Hematopoietic multipotent progenitor cell treated with erythropoietin and hydrocortisone succinate and interleukin-3 and kit ligand, for 17 days (in vitro differentiated cells): ENCODE measurements around the gene PPFIA1.

ENCODE experiments used
- DNase-seq: peaks from one replicate; pipeline ENCODE4 v3.0.0-alpha.2; 2015; ENCODE audit warnings: low spot score

PPFIA1 gene

DNA sequence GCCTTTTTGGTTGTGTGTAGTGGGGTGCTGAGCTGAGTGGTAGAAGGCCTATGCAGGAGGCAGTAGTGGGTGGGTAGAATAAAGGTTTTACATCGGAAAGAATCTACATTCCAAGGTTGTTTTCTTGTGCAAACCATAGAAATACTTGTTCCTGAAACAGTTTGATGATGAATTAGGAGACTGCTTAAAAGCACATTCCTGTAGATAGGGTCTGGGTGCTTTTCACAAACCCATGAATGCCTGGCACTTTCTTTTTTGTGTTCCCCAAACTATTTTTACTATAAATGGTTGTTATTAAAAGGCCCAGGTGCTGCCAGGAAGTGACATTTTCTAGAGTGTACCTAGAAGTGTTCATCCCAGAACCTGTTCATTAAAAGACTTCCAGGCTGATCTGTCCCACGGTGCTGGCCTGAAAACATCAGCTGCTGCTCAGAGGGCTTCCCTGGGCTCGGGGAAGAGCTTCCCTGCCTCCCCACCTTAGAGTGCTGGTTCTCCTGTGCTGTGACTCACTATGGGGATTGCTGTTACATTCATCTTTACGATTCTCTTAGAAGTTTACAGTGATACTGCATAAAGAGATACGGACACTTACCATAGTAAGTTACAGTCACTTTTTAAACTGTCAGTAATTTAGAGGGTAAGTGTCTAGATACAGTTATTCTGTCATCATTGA lies 27.9 kb downstream of the PPFIA1 start:
- no peak for DNase-seq

DNA sequence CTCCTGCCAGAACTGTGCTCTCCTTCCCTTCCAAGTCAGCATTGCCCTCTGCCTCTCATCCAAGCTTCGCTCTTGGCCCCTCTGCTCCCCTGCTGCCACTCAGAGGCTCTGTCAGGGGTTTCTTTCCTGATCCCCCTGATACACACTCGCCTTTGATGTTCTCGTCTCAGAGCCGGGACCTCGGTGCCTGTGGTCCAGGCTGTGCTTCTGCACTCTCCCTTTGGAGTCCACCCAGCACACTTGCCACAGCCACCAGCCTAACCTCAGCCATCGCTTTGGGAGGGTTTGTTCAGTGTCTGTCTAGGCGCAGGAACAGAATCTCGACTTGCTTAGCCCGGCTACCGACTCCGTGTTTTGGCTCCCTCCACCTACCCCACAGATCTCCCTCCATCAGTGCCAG lies 29.1 kb downstream of the PPFIA1 start:
- DNase-seq, result no peak

DNA sequence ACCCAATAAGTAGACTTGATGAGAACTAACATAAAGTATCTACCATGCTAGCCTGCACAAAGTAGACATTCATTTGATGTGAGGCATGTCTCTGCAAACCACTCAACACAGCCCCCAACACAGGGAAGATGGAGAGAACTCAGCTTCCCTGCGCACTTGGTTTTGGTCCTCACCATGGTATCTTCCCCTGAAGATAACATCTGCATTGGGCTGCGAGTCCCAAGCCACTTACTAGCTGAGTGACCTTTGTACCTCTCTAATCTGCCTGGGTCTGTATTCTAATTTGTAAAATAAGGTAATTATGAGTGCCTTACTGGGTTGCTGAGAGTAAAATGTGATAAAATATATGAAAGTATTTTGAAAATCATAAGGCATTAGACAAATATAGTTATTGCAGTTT lies 30.7 kb downstream of the PPFIA1 start:
- DNase-seq, result no peak

DNA sequence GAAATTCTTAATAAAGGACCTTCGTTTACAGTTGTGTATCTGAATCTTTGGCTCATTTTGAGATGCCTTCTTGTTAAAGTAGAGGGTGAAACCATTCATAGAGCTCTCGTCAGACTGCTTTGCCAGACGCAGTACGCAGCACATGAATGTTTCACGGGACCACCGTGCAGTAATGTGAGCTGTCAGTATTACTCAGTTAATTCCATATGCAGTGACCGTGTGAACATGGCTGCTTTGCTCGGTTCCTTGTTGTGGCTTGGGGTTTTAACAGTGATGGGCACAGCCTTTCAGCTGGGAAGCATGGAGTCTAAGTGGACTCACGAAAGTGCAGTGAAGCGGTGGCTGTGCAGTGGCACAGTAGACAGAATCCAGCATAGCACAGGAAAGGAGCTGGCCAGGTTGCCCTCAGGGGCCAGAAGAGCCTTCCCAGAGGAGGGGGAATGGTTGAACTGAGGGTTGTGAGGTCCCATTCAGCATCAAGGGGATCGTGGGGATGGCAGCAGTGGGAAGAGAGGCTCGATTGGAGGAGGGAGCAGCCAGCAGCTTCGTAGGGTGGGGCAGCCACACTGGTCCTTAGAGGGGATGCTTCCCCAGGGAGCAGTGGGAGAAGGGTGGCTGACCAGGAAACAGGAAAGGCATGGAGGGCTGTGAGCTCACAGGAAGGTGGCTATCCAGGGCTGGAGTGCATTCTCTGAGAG lies 31.4 kb downstream of the PPFIA1 start:
- no peak for DNase-seq

DNA sequence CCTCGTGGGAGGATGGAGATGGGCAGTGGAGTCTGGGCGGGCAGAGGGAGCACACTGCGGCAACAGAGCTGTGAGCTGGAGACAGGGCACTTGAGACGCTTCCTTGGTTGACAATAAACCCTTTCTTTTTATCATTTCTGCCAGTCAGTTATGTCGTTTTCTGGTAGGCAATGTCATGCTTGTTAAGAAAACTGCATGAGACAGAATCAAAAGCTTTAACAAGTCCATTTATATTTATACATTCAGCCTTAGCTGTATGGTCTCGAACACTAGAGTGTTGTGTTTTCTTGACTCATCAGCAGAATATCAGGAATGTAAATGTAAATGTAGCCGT lies 31.9 kb downstream of the PPFIA1 start:
- DNase-seq, result no peak

DNA sequence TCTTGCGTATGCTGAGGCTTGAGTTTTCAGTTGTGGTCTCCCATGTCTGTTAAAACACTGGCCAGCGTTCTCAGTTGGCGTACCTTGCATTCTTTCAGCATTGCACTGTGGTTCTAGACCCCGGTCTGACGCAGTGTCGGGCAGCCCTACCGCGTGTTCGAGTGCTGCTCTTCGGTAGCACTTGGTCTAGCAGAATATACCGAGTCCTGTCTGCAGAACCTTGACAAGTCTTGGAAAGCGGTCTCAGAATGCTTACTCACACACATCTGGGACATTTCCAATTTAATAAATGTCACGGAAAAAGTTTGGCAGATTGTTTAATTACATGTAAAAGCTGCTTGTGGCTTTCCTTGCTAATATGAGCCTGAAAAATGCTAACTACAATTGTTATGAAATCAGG lies 32.6 kb downstream of the PPFIA1 start:
- DNase-seq, result no peak

DNA sequence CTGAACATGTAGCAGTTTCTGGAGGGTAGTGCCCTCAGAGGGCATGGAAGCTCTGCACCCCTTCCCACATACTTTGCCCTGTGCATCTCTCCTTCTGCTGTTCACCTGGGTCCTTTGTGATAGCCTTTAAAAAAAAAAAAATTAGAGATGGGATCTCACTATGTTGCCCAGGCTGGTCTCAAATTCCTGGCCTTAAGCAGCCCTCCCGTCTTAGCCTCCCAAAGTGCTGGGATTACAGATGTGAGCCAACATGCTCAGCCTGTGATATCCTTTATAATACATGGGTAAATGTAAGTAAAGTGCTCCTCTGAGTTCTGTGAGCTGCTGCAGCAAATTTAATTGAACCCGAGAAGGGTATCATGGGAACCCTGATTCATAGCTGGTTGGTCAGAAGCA lies 33.7 kb downstream of the PPFIA1 start:
- DNase-seq, result no peak

DNA sequence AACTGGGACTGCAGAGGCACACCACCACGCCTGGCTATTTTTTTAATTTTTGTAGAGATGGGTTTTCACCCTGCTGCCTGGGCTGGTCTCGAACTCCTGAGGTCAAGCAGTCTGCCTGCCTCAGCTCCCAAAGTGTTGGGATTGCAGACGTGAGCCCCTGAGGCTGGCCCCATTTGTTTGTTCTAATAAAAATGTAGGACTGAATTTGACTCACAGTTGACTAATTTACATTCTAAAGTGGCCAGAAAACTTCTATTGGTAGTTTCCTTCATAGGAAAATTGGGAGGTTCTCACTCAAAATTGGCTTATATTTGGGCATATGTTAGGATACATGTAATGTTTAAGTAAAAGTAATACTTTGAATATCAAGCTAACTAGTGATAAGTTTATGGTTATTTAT lies 35.0 kb downstream of the PPFIA1 start:
- no peak for DNase-seq

DNA sequence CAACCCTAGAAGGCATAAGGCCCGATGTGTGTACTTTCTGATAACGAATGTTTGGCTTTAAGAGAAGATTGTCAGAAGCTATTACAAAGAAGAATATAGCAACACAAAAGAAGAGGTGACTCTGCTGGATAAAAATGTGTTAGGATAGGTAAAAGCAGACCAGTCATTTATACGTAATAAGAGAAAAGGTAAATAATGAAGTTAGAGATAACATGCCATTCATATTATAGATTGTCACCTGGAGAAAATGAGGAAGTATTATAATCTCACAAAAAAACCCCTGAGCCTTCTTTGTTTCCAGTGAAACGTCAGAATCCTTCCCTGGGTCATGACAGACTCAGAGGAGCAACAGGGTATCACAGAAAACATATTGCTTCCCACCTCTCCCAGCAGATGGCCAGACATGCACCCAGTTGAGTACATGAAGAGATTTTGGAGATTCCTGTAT lies 36.1 kb downstream of the PPFIA1 start:
- no peak for DNase-seq

DNA sequence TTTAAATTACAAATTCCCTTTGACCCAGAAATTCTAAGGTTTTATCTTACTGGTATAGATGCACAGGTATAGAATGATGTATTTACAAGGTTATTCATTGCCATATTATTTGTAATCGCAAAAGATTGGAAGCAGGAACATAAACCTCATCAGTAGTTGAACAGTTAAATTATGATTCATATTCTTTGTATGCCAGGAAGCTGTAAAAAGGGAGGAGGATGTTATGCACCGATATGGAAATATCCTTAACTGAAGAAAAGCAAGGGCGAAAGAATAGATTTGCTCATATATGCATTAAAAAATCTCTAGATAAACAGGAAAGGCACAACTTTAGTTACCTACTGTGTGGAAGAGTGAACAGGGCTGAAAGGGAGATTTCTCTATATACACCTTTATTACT lies 36.7 kb downstream of the PPFIA1 start:
- no peak for DNase-seq

DNA sequence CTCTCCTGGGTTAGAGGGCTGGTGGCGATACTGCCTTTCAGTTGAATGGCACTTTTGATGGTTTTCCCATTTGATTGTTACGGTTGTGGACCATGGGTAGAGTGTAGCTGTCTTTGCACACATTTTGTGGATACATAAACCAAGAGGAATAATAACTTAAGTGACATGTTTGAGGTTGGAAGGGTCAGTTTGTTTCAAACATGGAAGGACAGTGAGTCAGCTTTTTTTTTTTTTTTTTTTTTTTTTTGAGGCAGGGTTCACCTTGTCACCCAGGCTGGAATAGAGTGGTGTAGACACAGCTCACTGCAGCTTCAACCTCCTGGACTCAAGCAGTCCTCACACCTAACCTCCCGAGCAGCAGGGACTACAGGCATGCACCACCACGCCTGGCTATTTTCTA lies 41.1 kb downstream of the PPFIA1 start:
- no peak for DNase-seq

DNA sequence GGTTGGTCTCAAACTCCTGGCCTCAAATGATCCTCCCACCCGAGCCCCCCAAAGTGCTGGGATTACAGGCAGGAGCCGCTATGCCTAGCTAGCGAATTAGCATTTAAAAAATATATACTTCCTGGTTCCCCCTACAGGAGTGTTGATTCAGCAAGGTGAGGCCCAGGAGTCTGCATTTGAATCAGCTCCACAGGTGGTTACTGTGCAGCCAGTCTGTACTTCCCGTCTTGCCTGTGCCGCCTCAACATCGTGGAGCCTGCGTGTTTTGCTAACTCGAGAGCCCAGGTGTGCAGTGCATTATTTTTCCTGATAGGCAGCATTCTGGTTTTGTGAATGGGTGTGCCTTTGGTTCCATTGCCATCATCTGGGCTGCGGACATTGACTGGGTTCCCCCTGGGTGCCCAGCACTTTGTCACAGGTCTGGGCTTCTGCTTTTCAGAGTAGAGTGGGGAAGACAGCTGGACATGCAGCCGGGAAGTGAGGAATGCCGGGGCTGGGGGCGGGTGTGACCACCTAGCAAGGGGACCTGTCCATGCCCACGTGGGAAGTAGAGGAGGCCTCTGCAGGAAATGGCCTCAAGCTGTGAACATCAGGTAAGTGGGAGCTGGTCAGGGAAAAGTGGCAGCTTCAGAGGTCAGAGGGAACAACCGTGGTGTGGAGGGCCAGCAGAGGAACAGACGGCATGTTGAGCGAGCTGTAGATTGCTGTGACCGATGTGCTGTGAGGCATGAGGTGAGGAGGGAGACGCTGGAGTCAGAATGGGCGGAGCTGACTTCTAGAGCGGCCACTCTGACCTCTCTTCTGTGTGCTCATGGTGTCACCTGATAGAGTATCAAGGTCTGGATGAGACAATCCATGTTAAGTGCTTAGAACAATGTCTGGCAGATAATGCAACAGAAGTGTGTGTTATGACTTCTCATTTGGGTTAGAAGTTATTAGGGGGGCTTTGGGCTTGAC lies 42.2 kb downstream of the PPFIA1 start:
- DNase-seq, result no peak

DNA sequence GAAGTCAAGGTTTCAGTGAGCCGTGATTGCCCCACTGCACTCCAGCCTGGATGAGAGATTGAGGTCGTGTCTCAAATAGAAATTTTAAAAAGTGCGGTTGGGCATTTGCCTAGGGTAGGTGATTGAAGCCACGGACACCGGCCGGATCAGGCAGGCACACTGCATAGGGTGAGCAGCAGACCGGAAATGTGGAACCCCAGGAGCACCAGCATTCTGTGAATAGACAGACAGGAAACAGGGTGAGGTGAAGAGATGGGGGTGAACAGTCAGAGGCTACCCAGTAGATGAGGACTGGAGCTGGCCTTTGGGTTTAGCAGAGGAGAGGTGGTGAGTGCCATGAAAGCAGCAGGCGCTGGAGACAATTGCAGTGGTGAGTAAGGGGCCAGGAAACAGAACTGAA lies 43.5 kb downstream of the PPFIA1 start:
- DNase-seq, result no peak

DNA sequence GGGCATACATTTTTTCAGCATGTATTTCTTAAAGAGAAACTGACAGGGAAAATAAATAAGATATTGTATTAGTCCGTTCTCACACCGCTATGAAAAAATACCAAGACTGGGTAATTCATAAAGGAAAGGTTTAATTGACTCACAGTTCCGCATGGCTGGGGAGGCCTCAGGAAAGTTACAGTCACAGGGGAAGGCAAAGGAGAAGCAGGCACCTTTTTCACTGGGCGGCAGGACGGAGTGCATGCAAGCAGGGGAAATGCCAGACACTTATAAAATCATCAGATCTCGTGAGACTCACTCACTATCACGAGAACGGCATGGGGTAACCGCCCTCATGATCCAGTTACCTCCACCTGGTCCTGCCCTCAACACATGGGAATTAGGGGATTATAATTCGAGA lies 44.2 kb downstream of the PPFIA1 start:
- DNase-seq, result no peak

DNA sequence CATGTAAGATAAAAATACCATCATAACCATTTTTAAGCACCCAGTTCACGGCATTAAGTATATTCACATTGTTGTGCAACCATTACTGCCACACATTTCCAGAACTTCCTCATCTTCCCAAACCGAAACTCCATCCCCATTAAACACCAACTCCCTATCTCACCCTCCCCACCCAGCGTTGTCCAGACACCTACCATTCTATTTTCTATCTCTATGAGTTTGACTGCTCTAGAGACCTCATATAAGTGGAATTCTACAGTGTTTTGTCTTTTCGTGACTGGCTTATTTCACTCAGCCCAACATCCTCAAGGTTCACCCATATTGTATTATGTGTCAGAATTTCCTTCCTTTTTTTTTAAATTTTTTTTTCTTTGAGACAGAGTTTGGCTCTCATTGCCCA lies 45.2 kb downstream of the PPFIA1 start:
- DNase-seq, result no peak

DNA sequence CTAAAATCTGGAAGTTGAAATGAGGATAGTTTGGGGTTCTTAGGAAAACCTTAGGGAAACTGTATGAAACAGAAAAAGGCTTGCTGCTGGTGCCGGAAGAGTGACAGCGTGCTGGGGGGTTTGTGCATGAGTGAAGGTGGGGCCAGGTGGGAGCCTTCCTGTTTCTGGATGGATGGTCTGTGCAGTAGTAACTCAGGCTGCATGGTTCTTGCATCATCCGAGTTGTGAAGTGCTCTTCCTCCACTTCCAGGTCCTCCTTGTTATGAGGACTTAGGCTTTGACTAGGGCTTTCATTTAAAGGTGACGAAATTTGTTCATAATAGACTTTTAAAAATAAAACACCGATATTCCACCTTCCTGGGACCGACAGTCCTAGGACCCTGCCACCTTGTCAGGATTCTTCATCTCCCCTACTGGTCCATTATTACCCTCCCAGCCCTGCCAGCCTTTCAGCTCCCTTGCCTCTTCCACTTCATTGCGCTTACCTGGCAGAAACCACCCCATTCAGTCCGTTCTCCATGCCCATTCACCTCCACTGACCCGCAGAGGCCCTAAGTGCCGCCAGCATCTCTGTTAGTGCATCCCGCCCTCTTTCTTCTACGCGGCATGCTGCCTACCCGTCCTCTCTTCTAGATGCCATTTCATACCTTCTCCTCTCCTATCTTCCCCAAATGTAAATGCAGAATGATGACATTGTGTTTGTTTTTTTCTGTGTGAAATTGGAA lies 47.3 kb downstream of the PPFIA1 start:
- no peak for DNase-seq

DNA sequence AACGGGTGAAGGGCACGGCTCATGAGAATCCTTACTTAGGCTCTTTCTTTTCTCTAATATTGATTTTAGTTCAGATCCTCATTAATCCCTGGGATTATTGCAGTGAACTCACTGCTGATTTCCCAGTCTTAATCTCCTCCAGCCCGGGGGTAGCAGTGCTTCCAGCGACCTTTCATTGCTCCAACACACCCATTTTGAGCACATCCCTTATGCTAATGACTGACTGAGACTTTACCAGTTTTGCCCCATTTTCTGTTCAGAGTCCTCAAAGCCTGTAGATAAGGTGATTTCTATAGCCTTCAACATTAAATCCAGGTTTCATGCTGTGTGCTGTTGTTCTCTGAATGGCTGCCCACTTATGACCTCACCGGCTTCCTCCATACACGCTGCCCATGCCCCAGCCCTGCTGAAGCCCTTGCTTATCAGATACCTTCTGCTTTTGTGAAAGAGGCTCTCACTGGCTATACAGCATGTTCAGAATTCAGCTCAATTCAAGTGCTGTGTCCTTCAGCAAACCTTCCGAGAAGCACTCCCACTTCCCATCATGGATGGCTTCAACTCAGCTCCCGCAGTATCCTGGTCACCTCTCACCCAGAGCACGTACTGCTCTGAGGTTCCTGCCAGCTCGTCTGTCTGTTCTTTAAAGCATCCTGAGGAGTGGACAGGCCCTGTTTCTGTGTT lies 49.0 kb downstream of the PPFIA1 start:
- no peak for DNase-seq

DNA sequence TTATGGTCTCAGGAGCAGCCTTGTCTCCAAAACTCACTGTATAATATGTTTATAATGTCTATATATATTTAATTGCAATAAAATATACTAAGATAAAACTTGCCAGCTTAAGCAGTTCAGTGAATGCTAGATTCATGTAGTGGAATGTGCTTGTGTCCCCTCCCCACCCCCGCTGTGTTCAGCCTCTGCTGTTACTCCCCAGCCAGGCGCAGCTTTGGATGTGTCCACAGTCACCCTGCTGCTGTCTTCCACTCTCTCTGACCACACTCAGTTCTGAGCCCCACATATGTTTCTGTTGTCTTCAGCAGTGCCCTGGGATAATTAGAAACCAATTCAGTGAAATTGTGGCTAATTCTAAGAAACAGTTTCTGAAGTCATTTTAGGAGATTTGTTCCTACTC lies 52.2 kb downstream of the PPFIA1 start:
- no peak for DNase-seq

DNA sequence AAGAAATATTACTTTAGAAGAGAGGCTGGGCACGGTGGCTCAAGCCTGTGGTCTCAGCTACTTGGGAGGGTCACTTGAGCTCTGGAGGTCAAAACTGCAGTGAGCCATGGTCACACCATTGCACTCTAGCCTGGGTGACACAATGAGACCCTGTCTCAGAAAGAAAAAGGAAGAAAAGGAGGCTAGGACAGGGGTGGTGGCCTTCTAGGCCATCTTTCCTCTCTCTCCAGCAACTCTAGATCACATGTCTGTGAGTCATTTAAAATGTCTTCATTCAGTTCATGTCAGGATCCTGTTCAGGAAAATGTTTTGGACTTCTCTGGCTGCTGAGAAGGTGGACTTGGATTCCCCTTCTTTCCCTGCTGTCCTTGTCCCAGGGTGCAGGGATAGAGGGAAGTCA lies 53.3 kb downstream of the PPFIA1 start:
- no peak for DNase-seq

DNA sequence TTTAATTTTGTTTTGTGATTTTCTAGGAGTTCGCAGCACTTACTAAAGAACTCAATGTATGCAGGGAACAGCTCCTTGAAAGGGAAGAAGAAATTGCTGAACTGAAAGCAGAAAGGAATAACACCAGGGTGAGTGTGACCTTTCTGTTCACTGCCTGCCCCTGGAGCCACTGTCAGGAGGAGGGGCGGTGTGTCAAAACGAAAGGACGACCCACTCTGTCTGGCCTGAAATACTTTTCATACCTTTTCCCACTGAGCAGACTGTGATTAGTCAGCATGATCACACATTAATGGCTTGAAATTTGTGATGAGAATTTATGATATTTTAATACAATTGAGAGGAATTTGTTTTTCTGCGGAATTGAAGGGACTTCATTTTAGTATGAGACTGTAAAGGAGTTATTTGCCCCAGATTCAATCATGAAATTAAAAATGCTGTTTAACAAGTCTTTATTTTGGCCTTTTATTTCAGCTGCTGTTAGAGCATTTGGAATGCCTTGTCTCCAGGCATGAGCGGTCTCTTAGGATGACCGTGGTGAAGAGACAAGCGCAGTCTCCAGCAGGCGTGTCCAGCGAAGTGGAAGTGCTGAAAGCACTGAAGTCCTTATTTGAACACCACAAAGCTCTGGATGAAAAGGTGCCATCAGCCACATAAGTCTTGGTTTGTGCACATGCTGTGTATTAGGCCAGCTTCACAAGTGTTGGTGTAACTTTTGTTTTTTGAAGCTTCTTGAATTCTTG lies 54.1 kb downstream of the PPFIA1 start:
- DNase-seq, result no peak

DNA sequence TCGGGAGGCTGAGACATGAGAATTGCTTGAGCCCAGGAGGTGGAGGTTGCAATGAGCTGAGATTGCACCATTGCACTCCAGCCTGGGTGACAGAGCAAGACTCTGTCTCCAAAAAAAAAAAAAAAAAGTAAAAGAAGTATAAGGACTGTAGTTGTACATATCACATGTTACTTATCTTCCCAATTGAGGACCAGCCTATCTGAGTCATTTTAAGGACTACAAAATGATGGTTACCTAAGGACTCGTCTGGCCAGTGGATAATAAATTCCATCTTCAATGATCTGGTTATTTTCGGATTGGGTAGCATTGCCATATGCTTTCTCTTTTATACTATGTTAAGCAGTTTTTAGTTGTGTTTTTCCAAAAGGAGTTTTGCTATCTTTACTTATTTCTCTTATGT lies 55.3 kb downstream of the PPFIA1 start:
- DNase-seq, result no peak
